GM18498 (cell line): ENCODE measurements around the gene CDH23.
A peak's percentile ranks its signal among the peaks of the same experiment; 100 is the strongest.

Experiments used
- ATAC-seq: cut with Tn5 transposase; IDR thresholded peaks from one replicate; pipeline ENCODE4 v1.9.1; 2021; ENCODE audit warnings: mild to moderate bottlenecking, moderate library complexity; ENCODE audit not compliant: unreplicated experiment

CDH23 gene

GRCh38 chr10:71480662-71481061 lies 83.9 kb downstream of the CDH23 start:
- ATAC-seq: no peak

- no peak for ATAC-seq
Observed at GRCh38 chr10:71481746-71482410, 85.2 kb downstream of the CDH23 start.

- no peak for ATAC-seq
Observed at GRCh38 chr10:71482620-71483019, 85.9 kb downstream of the CDH23 start.

GRCh38 chr10:71483135-71483534 lies 86.4 kb downstream of the CDH23 start:
- no peak for ATAC-seq

GRCh38 chr10:71483885-71484751 lies 87.4 kb downstream of the CDH23 start:
- no peak for ATAC-seq

- no peak for ATAC-seq
Observed at GRCh38 chr10:71486484-71487114, 89.9 kb downstream of the CDH23 start.

GRCh38 chr10:71487726-71488125 lies 91.0 kb downstream of the CDH23 start:
- no peak for ATAC-seq

- ATAC-seq: no peak
Observed at GRCh38 chr10:71489077-71489476, 92.4 kb downstream of the CDH23 start.

- no peak for ATAC-seq
Observed at GRCh38 chr10:71492872-71493271, 96.2 kb downstream of the CDH23 start.

GRCh38 chr10:71493741-71494140 lies 97.0 kb downstream of the CDH23 start:
- no peak for ATAC-seq

GRCh38 chr10:71494476-71494875 lies 97.8 kb downstream of the CDH23 start:
- no peak for ATAC-seq

- peak; percentile 54 for ATAC-seq
Observed at GRCh38 chr10:71494980-71495381, 98.3 kb downstream of the CDH23 start.

- no peak for ATAC-seq
Observed at GRCh38 chr10:71496927-71497762, 100.4 kb downstream of the CDH23 start.

GRCh38 chr10:71497763-71498326 lies 101.1 kb downstream of the CDH23 start:
- ATAC-seq: no peak

GRCh38 chr10:71501402-71501801 lies 104.7 kb downstream of the CDH23 start:
- ATAC-seq: no peak

GRCh38 chr10:71502190-71502589 lies 105.5 kb downstream of the CDH23 start:
- ATAC-seq: no peak

- ATAC-seq: no peak
Observed at GRCh38 chr10:71502851-71503250, 106.1 kb downstream of the CDH23 start.

GRCh38 chr10:71504168-71504567 lies 107.4 kb downstream of the CDH23 start:
- ATAC-seq: no peak

- ATAC-seq: no peak
Observed at GRCh38 chr10:71504570-71504969, 107.8 kb downstream of the CDH23 start.

- no peak for ATAC-seq
Observed at GRCh38 chr10:71505862-71506261, 109.1 kb downstream of the CDH23 start.

- no peak for ATAC-seq
Observed at GRCh38 chr10:71509444-71509843, 112.7 kb downstream of the CDH23 start.
